HG02973 (cell line): ENCODE results near the gene ZBTB38.

Experiments used
- ATAC-seq: cut with Tn5 transposase; IDR thresholded peaks from one replicate; pipeline ENCODE4 v1.9.1; 2021; ENCODE audit warnings: moderate library complexity; ENCODE audit not compliant: unreplicated experiment

Gene ZBTB38

DNA sequence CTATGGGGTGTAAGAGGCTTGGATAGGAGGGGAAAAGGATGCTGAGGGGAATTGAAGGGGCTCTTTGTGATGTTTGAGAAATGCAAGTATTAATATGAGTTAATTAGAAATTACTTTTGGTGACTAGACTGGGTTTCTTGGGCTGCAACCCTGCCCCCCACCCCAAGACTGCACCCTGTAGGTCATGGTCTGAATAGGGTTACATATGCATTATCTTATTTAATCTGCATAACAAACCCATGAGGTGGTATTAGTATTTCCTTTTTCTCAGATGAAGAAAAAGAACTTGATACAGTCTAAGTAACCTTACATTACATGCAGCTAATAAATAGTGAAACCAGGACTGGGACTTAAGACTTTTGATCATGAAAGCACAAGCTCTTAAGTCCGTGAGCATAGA is 5.6 kb upstream of the ZBTB38 start:
- no peak for ATAC-seq

DNA sequence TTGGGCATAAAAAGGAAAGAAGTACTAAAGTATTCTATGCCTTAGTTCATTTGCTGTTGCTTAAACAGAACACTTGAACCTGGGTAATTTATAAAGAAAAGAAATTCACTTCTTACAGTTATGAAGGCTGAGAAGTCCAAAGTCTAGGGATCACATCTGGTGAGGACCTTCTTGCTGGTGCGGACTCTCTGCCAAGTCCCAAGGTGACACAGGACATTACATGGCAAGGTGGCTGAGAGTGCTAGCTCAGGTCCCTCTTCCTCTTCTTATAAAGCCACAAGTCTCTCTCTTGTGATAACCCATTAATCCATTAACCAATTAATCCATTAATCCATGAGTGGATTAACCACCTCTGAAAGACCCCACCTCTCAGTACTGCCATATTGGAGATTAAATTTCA is 3.1 kb upstream of the ZBTB38 start:
- ATAC-seq, result no peak

DNA sequence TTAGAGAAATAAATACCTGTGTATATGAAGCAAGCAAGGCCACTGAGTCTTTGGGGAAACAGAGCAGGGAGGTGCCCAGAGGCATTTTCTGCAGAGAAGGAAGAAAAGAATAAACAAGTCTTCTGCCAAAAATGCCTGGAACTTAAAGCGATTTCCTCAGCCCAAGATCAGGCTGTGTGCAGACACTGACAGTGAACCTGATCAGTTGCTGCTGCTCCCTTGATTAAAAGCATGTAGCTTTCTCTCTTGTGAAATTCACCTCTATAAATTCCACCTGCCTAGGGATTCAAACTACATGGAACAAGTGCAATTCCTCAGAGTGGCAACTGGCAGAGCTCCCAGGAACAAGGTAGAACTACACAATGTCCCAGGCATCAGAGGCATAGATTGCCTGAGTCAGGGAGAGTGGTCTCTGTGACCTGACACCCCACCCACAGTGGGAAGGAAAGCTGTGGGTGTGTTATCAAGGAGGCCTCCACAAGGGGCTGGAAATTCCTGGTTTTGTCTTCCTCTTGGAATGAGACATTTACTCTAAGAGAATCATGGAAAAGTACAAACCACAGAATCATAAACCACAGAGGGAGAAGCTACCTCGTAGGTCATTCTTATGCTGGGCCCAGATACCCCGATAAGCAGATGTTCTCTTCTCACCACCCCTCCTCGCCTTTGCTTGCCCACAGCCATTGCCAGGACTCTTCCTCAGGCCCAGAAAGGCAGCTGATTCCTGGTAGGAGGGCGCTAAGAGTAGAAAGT is 1.8 kb upstream of the ZBTB38 start:
- ATAC-seq, result no peak

DNA sequence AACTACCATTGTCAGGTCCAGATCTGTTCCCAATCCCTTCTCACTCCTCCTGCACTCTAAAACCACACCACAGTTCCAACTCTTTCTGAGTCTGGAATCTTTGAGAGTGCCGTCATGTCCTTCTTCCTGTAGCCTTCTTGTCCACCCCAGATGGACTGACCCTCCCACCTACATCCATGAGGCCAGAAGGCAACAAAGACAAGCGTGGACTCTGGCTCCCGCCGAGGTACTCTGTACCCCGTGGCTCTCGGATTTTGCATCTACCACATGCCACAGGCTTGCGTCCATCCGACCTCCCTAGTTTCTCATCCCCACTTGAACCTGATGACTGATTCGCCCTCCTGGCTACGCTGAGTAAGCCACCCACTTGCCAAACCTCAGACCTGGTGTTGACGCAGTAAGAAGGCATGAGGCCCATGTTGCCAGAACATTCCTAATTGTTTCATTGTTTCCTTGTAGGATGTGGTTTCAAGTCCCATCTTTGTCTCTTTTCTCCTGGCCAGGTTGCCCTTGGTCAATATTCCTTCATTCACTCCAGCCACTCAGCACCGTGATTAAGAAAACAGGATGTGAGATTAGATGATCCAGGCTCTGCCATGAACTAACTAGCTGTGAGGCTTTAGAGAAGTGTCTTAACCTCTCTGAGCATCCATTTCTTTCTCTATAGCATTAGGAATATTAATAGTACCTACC is 1.1 kb upstream of the ZBTB38 start:
- ATAC-seq, result no peak

DNA sequence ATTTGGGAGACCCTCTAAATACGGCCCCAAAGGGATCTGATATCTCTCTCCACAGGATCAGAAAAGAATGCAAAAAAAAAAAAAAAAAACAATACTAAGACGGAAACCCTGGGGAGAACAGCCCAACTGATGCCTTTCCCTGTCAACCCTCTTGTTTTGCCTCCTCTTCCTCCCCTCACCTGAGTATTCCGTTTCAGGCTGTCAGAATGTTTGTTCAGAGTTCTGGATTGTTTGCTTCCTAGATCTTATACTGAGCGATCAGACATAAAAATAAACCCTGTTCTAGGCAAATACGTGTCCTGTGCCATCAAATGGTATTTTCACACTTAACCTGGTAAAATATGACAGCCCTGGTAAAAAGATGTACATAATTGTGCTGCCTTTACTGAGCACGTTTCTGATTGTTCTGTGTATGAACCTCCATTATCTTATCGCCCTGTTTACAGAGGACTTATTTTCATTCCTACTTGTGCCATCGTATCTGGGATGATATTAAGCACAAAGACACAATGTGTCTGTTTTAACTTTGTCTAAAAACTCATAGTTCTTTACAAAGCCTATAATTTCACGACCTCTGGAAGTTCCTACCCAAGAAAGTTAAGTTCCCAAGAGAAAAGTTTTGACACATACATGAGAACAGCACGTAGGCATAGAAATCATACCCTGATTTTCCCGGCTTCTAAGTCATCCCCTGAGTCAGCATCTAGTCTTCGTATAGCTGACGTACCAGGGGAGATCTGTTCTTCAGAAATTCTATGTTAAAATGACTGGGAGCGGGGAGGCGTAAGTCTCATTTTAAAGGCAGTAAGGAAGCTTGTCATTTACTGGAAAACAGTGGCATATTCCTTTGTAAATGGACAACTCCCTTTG is 856 bp downstream of the ZBTB38 start:
- no peak for ATAC-seq

DNA sequence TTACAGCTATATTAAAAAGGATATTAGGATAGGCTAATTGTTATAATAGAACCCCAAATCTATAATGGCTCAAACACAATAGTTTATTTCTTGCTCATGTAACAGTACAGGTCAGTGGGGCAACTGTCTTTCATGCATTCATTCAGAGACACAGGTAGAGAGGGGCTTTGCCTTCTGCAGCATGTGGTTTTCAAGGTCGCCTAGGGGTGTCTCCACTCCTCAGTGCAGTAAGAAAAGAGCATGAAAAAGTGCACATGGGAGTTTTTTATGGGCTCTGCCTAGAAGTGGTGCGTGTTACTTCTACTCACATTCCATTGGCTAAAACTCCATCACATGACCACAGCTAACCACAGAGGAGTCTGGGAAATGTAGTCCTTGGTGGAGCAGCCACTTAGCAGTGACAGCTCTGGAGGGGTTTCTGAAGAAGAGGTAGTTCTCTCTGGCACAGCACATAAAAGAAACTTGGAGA is 1.8 kb downstream of the ZBTB38 start:
- ATAC-seq, result peak; percentile 85

DNA sequence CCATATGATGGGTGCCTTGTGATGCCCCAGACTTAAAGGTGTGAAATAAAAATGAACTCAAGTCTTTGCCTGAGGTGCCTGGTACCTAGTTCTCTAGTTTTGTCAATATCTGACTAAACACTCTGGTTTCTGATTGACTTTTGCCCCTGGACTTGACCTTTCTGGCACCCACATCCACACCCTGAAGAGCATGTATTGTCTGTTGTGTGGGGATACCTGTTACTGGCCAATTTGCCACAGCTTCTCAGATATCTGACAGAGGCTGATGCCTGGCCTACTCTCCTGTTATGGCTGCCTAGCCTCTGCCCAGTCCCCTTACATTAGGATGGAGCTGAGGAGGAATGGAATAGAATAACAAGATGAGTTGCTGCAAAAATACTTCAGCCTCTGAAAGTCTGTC is 3.6 kb downstream of the ZBTB38 start:
- peak; percentile 22 for ATAC-seq

DNA sequence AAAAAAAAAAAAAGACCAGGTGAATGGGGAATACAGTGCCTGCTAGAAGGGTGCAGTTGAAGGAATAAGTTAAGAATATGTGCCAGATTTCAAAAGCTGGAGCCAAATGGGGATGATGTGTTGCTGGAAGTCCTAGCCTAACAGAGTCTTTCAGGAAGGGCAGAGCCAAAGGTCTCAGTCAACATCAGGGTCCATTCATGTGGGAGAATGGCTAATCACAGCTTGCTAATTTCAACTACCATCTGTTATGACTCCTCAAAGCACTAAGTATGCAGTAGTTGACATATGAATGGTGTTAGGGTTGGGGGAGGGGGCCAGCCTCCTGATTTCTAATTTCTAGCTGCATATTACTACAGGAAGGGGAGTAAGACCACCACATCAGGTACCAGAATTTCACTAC is 4.4 kb downstream of the ZBTB38 start:
- ATAC-seq, result no peak

DNA sequence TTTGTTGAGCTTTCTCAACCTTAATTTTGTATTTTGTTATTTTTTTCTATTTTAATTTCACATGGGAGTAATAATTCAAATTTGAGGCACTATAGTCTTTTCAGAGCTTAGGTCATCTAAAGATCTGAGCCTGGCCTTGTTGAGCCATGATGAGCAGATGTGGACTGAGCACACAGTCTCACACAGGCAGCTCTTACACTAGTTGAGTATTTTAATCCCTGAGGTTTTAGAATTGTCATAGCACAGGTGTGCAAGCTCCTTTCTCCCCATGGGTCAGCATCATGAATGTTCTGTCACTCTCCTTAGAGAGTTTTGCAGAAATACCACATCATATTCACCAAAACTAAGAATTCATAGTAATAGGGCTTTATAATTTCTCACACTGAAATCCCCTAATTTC is 4.9 kb downstream of the ZBTB38 start:
- ATAC-seq, result no peak

DNA sequence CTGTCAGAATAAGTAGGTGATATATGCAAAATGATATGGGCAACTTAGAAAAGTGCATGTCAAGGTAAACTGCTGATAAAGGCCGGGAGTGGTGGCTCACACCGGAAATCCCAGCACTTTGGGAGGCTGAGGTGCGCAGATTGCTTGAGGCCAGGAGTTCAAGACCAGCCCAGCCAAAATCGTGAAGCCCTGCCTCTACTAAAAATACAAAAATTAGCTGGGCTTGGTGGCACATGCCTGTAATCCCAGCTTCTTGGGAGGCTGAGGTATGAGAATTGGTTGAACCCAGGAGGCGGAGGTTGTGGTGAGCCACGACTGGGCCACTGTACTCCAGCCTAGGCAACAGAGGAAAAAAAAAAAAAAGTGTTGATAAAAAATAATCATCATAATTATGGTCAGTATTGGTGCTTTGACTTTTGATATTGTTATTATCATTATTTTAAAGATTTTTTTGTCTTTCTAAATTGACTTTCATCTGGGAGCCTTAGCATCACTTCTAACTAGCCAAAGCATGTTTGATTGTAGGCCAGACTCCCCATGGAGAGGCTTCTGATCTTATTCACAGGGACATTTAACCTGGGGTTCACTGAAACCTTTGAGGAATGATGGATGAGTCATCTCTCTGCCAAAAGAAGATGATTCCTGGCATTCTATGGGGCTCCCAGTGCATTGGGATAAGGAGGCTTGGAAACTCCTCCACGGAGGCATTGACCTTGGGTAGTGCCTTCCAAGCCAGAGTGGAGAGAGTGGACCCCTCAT is 5.6 kb downstream of the ZBTB38 start:
- ATAC-seq, result no peak

DNA sequence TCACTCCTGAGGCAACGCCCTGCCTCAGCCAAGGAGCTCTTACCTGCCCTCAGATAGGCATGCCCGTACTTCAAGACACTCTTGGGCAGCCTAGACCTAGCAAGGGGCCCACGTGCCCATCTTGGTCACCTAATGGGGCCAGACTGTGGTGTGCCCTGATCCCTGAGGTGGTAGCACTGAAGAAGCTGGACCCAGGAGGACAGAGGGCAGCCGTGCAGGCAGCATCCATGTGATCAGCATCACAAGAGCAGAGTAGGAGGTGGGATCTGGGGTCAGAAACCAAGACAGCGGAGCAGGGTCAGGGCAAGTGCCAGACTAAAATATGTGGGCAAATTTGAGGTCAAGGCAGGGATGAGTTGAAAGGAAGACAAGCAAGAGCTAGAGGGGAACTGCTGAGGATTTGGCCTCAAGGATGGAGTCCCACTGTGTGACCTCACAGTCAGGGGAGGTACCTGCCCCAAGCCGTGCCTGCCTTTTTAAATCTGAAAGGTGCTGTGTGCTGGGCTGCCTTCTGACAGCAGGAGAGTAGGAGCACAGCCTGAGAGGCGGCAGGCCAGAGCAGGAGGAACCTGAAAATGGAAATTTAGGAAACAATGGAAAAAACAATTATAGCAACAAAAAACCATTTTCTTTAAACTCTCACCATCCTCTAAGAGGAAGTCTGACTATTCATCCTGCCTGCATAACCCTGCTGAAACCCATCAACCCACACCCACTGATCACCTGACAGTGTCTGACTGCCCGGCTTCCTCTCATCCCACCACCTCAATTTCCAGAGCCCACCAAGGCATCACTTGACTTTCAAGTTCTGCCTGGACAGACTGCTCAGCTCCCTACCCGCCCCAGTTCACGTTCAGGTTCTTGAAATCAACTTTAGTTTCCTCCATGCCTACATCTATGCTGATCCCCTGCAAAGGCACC is 7.3 kb downstream of the ZBTB38 start:
- ATAC-seq, result no peak

DNA sequence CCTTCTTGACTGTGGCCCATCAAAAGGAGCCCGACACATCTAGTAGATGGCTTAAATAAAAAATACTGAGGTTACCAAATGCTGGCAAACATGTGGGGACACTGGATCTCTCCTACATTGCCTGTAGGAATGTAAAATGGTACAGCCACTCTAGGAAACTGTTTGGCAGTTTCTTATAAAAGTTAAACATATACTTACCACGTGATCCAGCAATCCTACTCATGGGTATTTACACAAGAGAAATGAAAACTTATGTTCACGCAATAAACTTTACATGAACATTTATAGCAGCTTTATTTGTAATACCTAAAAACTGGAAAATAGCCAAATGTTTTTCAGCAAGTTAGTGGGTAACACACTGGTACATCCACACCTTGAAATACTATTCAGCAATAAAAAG is 9.1 kb downstream of the ZBTB38 start:
- no peak for ATAC-seq

DNA sequence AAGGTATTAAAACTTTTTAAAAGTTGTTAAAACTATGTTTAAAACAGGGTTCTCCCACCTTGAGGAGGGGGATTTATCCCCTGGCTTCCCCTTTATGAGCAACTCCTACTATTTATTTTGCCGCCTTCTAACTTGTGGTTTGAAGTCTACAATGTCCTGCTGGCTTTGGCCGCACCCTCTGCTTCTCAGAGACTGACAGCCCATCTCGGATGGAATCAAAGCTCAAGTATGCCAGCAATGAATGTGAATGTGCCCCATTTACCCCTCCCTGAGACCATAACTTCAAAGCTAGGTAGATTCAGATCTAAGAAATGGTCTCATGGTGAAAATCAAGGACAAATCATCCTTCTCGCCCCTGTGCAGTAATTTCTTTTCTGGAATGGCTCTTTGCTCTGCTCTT is 10.3 kb downstream of the ZBTB38 start:
- no peak for ATAC-seq

DNA sequence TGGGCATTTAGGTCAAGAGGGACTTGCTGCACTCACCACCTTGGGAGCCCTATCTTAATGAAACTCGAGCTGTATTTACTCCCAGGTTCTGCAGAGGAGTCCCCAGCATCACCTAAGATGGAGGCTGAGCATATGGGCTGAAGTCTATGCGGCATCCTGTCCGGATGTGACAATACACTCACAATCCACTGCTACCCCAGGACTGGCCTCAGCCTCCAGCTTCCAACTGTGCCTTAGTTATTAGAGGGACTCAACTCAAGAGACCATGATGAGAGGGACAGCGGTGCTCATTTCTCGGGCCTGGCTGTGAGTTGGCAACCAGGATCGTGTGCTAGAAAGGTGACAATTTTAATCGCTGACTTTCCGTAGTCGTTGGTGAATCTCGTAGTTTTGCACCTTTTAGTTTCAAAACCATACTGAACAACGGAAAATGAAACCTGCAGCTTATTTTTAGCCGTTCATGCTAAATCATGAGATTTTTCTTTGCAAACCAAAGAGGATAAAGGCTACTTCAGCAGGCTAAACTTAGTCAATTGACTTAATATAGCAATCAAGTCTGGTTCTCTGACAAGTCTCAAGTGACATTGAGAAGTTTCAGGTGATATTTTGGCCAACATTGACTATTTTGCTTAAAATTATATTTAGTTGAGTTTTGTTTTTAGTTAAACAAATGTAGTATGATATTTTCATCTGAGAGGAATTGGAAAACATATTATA is 11.1 kb downstream of the ZBTB38 start:
- ATAC-seq, result peak; percentile 40

DNA sequence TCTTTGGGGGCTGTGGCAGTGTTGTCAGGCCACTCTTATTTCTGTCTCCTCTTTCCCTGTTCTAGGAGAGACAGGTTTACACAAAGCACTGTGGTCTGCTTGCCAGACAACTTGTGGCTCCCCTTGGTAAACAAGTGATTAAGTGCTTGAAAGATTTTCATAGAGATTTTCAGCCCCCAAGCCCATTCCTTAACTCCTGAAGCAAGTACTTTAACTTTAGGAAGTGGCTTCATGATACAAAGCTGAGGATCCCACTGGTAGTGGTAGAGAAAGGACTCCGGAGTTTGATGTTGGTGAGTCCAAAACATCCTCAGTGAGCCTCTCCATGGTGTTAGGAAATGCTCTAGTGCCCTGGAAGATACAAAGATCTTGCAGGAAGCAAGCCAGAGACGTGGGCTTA is 12.0 kb downstream of the ZBTB38 start:
- no peak for ATAC-seq

DNA sequence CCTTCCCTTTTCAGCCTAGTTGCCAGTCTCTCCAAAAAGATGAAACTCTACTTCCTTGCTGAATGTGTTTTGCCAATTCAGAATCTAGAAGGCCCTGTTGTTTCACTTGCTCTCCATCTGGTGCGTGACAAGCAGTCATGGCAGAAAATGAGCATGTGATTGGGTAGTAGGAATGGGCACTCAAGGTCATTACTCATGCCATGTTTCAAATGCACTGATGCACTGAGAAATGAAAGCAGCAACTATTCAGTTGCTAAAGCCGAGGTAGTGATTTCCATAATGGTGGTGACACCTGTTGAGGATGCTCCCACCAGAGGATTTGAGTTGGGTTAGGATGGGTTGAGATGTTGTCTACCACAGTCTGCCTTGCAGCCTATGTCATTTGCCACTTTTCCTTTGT is 12.7 kb downstream of the ZBTB38 start:
- ATAC-seq, result peak; percentile 34

DNA sequence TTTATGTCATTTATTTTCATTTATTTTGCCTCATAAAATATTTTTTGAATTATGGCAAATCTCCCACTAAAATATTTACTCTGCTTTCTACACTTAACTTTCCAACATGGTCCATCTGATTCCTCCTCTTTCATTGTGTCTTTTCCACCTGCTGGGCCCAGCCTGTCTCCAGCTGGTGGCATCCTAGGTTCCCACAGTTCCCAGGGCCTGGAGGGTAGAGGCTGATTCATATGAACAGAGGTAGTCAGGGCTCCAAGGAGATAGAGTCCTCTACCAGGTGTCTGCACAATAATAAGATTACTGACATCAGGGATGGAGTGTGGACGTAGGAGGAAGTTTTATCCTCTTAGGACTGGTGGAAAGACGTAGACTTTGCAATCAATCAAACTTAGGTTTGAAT is 14.3 kb downstream of the ZBTB38 start:
- no peak for ATAC-seq

DNA sequence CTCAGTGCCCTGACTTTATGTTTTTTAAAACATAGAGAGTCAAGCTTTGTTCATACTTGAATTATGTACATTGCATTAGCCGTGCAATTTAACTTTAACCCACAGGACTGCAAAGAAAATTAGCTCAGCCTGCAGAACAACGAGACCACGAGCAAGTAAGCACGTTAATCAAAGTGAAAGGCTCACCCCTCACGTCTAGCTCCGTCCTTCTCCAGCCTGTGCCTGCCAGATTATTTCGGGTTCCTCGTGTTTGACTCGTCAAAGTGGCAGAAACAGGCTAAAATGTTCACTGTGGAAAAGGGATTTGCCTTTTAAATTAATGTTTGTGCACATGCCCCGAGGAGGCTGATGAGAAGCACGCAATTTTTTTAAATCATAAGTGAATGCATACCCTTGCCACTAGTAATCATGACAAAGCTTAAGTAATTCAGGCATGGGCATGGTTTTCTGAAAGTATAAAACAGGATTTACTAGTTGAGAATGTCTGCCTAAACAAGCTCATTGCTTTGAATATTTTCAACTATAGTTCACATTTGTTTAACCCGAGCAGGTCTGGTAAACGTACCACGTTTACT is 15.3 kb downstream of the ZBTB38 start:
- ATAC-seq, result no peak

DNA sequence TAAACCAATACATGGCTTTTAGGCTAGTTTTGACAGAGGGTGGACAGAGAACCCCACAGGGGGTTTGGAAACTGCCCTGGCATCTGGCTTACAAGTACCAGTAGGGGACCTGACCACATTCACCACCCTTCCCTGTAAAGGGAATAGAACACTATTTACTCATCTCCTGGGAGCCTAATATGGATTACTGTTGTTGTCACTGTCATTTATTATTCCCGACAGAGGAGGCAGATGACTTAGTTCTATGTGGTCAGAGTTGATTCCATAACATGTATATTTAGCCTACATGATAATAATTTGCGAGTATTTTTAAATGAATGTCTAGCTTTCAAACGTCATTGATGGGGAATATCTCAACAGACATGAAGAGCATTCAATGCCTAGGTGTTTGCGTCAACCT is 15.9 kb downstream of the ZBTB38 start:
- no peak for ATAC-seq
